GM21619 (cell line): ENCODE results near the gene VIPR2.

ENCODE experiments used
- ATAC-seq: cut with Tn5 transposase; IDR thresholded peaks from one replicate; pipeline ENCODE4 v1.9.1; 2021; ENCODE audit not compliant: unreplicated experiment

VIPR2 gene

DNA sequence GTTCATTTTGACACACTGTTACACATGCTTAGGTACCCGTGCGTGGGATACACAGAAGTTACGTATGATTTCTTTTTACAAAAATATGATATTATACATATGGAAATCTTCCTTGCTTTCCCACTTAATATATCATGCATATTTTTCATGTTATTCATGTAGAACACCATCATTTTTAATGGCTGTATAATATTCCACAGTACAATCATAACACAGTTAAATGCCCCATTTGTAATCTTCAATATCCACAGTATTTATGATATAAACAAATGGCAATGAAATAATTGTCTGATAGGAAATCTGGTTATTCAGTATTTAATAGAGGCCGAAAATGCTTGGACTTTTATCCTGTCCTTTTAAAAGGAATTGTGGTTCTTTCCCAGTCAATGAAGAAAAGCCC lies 23.2 kb downstream of the VIPR2 start:
- ATAC-seq: no peak

DNA sequence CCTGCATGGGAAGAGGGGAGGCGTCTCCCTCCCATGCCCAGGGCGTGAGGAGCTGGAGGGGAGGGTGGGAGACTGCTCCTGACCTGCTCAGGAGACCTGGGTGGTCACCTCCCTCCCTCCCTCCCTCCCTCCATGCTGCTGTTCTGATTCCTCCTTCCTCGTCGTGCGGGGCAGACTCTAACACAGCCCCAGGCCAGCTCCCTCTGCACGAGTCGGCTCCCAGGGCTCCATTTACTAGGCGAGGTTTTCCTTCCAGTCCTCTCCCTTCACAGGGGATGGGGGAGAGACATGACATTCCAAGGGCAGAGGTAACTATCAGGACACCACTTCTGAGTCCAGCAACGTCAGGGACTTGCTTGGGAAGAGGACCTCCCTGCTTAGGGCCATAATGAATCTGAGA lies 23.6 kb downstream of the VIPR2 start:
- no peak for ATAC-seq

DNA sequence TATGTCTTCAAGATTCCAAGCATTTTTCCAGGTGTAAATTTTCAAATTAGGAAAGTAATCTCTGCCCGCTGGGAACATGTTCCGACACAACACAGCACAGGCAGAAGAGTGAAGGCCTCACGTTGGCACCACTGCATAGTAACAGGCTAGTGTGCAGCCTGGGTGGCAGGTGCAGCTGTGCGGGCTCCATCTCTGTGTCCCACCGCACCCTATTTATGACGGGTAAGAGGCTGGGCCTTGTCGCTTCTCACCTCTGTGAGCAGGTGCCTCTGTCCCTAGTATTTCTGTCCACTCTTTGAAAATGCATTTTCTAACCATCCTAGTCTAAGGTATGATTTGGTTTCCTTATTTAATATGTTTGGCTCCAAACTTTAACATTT lies 24.1 kb downstream of the VIPR2 start:
- ATAC-seq: no peak

- no peak for ATAC-seq
These were observed 24.7 kb downstream of the VIPR2 start for GRCh38 chr7:159119851-159120539.

- ATAC-seq: no peak
These were observed 25.5 kb downstream of the VIPR2 start for GRCh38 chr7:159119026-159119741.

DNA sequence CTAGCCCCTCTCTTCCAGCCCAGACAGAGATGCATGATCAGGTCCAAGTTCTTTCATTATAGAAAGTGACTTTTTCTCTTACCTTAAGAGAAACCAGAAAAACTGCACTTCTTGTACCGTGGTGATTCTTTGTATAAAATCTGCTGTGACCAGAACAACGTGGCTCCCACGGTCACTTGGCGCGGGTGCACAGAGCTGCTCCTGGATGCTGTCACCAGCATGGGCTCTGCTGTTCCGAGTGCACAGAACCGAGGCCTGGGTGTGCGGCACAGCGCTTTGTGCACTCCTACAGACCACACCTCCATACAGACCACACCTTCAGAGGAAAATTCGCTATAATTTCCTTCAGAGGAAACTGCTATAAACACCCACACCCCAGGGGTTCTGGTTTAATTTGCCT lies 26.0 kb downstream of the VIPR2 start:
- ATAC-seq: no peak

DNA sequence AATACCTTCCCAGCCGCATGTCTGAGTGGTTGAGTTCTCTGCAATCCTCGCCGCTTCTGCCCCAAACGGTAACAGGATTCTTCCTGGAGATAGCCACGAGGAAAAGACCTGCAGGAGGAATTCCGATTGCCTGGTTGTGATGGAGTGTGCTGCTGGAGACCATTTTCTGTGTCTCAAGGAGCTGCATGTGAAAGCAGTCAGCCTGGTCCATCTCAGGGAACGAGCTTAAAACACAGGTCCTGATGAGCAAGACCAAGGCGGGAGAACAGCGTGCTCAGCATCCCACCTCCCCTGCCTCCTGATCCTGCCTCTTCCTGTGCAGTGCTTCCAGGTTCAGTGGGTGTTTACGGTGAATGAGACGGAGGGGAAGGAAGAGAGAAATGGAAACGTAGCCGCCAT lies 26.5 kb downstream of the VIPR2 start:
- ATAC-seq: no peak

- no peak for ATAC-seq
These were observed 27.1 kb downstream of the VIPR2 start for GRCh38 chr7:159117366-159118196.

DNA sequence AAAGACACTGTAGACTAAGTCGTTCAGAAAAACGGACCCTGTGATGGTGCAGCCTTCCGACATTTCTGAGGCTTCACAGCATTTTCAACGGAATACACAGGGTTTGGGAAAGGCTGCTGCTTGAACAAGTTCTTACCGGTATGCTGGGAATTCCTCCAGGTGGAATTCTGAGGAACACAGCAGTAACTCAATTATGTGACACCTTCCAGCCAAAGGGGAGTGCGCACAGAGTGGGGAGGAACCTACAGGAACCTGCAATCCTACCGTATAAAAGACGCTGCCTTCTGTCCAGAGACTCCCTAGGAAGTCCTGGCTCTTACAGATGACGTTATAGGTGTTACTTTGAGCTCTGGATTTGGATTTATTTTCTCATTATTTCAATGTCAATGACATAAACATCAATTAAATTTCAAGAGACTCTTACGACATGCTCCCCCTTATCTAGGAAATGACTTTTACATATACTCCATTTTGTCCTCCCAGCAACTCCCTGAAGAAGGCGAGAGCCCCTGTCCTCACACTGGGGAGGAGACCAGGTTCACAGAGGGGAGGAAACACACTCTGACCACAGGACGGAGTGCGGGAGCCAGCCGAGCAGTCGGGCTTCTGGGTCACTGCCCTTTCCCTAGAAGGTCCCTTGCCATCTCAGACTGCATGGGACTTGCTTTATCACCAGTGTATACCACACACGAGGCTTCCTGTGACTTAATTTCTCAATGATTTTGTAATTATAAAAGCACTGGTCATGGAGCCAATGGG lies 27.9 kb downstream of the VIPR2 start:
- no peak for ATAC-seq

- ATAC-seq: no peak
These were observed 28.8 kb downstream of the VIPR2 start for GRCh38 chr7:159115601-159116501.

- no peak for ATAC-seq
These were observed 29.7 kb downstream of the VIPR2 start for GRCh38 chr7:159114981-159115380.

GRCh38 chr7:159114096-159114495 lies 30.6 kb downstream of the VIPR2 start:
- ATAC-seq: no peak

- no peak for ATAC-seq
These were observed 31.6 kb downstream of the VIPR2 start for GRCh38 chr7:159113056-159113455.

DNA sequence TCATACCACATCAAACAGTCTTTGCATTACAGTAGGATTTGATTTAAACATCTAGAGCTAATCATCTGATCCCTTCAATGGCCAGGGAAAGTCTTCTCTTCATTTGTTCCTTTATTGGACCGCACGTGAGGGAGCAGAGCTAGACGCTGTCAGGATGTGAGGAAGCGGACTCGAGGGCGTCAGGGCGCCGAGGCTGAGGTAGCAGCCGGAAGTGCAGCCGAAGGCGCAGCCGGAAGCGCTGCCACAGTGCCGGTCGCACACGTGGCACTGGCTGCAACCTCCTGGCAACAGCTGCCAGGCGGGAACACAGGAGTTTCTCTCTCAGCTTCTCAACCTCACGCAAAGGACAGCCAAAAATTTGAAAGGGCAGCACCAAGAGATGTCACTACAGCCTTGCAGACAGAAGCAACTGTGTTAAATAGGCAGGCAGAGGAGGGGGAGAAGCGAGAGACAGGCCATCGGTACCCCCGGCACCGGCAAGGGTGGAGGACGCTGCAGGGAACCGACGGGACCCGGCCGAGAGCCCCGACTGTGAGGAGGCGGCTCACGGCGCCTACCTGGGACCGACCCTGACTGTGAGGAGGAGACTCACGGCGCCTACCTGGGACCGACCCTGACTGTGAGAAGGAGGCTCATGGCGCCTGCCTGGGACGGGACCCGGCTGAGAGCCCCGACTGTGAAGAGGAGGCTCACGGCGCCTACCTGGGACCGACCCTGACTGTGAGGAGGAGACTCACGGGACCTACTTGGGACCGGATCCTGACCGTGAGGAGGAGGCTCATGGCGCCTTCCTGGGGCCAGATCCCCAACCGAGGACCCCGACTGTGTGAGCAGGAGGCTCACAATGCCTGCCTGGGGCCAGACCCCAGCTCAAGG lies 32.3 kb downstream of the VIPR2 start:
- no peak for ATAC-seq

GRCh38 chr7:159109653-159110035 lies 35.0 kb downstream of the VIPR2 start:
- ATAC-seq: no peak

- no peak for ATAC-seq
These were observed 35.6 kb downstream of the VIPR2 start for GRCh38 chr7:159108941-159109652.

DNA sequence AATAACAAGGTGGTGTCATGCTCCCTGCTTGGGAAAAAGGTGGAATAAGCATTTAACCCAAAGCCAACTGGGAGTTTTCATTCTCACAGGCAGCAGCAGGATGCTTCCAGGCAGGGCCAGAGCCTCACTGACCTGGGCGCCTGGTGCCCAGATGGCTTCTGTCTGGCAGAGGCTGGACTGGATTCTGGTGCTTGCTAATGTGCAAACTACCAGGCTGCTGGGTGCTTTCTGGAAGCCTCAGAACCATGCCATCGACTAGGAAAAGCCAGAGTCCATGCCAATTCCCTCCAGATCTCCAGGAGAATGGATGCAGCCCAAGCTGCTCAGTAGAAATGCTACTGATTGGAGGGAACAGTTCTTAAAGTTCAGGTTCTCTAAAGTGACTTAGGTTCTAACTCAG lies 36.2 kb downstream of the VIPR2 start:
- no peak for ATAC-seq

DNA sequence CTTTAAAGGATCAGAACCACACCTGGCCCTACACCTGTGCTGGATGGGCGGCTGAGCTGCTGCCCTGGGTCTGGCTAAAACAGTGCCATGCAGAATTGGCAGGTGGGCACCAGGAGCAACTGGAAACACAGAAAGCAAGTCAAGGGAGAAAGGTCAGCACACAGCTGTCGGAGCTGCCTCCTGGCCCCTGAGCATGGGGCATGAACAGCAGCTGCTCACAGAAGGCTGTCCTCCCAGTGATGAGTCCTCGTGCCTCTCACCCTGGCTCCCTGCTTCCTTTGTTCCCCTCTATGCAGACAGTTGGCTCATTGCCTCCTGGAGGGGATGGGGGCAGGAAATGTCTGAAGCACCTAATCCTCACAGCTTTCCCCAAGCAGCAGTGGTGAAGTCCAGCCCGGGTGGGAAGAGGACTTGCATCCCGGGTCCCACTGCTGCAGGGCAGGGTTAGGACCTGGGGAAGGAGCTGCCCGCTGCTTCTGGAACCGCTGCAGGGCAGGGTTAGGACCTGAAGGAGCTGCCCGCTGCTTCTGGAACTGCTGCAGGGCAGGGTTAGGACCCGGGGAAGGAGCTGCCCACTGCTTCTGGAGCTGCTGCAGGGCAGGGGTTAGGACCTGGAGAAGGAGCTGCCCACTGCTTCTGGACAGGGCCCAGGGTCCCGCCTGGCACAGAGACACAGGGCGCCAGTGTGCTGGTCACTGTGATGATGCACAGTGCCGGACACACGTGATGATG lies 37.3 kb downstream of the VIPR2 start:
- no peak for ATAC-seq
